GM12875 (cell line): ENCODE data around the gene ETDC.

Experiments
- H3K4me3 ChIP-seq: one replicate; pipeline ENCODE4 v1.5.1; 2011; ENCODE audit warnings: low read depth, low read length, control low read depth
- CTCF ChIP-seq: IDR thresholded peaks from 2 replicates; pipeline ENCODE4 v1.5.1; 2011; ENCODE audit warnings: low read depth, mild to moderate bottlenecking, control low read depth, inconsistent platforms, low read length, moderate library complexity, borderline replicate concordance; ENCODE audit not compliant: insufficient read depth

Gene ETDC

GRCh38 chrX:135347381-135348016, 38.2 kb downstream of the ETDC start:
- H3K4me3 ChIP-seq = no peak overlapping the region
- no peak for TF ChIP-seq CTCF

- no peak for TF ChIP-seq CTCF
- H3K4me3 ChIP-seq = no peak overlapping the region
Observed at GRCh38 chrX:135354288-135354687, 45.0 kb downstream of the ETDC start.
